Limb (tissue), 2 donors: Measurements from ENCODE around the gene NCOA7.
"Not testable (repeated sequence)": the region's sequence is repeated elsewhere in the genome, so short reads cannot be mapped to it uniquely, and the experiment has no call there.

Experiments used
- DNase-seq, 2 donors: peaks; one replicate each; pipeline ENCODE4 v3.0.0-alpha.2; 2016; ENCODE audit errors: extremely low spot score in 2 of 2

Gene NCOA7

GRCh38 chr6:125791151-125791819 is 525 bp downstream of the NCOA7 start:
- peak; percentile 55 to 57 for DNase-seq

- no peak for DNase-seq
Measured at GRCh38 chr6:125791820-125792165, 1.0 kb downstream of the NCOA7 start.

- no peak for DNase-seq
Measured at GRCh38 chr6:125792172-125792571, 1.4 kb downstream of the NCOA7 start.

GRCh38 chr6:125792680-125793079 is 1.9 kb downstream of the NCOA7 start:
- DNase-seq, result no peak

- no peak for DNase-seq
Measured at GRCh38 chr6:125793280-125793679, 2.5 kb downstream of the NCOA7 start.

GRCh38 chr6:125793863-125794262 is 3.1 kb downstream of the NCOA7 start:
- DNase-seq, result no peak

GRCh38 chr6:125794342-125795137 is 3.8 kb downstream of the NCOA7 start:
- DNase-seq, result no peak

GRCh38 chr6:125795301-125795700 is 4.5 kb downstream of the NCOA7 start:
- no peak for DNase-seq

- no peak for DNase-seq
Measured at GRCh38 chr6:125797120-125797885, 6.5 kb downstream of the NCOA7 start.

- no peak for DNase-seq
Measured at GRCh38 chr6:125797886-125798444, 7.2 kb downstream of the NCOA7 start.

- no peak for DNase-seq
Measured at GRCh38 chr6:125798734-125799508, 8.2 kb downstream of the NCOA7 start.

- no peak for DNase-seq
Measured at GRCh38 chr6:125802383-125802782, 11.6 kb downstream of the NCOA7 start.

GRCh38 chr6:125802943-125803377 is 12.2 kb downstream of the NCOA7 start:
- no peak for DNase-seq

GRCh38 chr6:125804264-125804663 is 13.5 kb downstream of the NCOA7 start:
- no peak for DNase-seq

GRCh38 chr6:125804866-125805425 is 14.2 kb downstream of the NCOA7 start:
- DNase-seq, result not testable (repeated sequence)

- DNase-seq, result no peak
Measured at GRCh38 chr6:125806813-125807212, 16.1 kb downstream of the NCOA7 start.

- DNase-seq, result no peak
Measured at GRCh38 chr6:125807293-125807692, 16.5 kb downstream of the NCOA7 start.

GRCh38 chr6:125808060-125808459 is 17.3 kb downstream of the NCOA7 start:
- DNase-seq, result no peak

GRCh38 chr6:125808591-125808990 is 17.8 kb downstream of the NCOA7 start:
- no peak for DNase-seq

- no peak for DNase-seq
Measured at GRCh38 chr6:125809570-125810170, 18.9 kb downstream of the NCOA7 start.
